GM23338 (cell line): ENCODE data around the gene BCL2L14. TPM values are rescaled to one million over a fixed set of nuclear protein-coding genes. Genes with fewer than 3 reads are reported as not detected.
"Not testable (repeated sequence)": the region's sequence is repeated elsewhere in the genome, so short reads cannot be mapped to it uniquely, and the experiment has no call there.

Experiments
- ATAC-seq: fragments of 200-7000 bp; cut with Tn5 transposase; 3 replicates; pipeline ENCODE4 v1.9.1; 2020
- DNase-seq: peaks from one replicate; pipeline ENCODE4 v3.0.0-alpha.2; 2015; ENCODE audit warnings: low spot score
- H2AFZ ChIP-seq: fragments of 200-600 bp; sonication (generic); 2 replicates; pipeline ENCODE4 v1.8.0; 2016; ENCODE audit warnings: antibody characterized with exemption, mild to moderate bottlenecking, moderate library complexity
- H3F3A ChIP-seq: fragments of 200-600 bp; sonication (generic); replicated peaks from 2 replicates; pipeline ENCODE4 v1.8.0; 2017; ENCODE audit warnings: antibody characterized with exemption, mixed run types, low read depth
- H3K27ac ChIP-seq: fragments of 200-600 bp; sonication (generic); 2 replicates; pipeline ENCODE4 v1.6.1; 2016; ENCODE audit warnings: low read depth
- H3K27me3 ChIP-seq: fragments of 200-600 bp; sonication (generic); 2 replicates; pipeline ENCODE4 v1.8.0; 2016; ENCODE audit warnings: mild to moderate bottlenecking, mixed run types, moderate library complexity; ENCODE audit not compliant: insufficient read depth
- H3K36me3 ChIP-seq: fragments of 200-600 bp; sonication (generic); 2 replicates; pipeline ENCODE4 v1.8.0; 2016; ENCODE audit warnings: mild to moderate bottlenecking; ENCODE audit not compliant: insufficient read depth
- H3K4me1 ChIP-seq: fragments of 200-600 bp; sonication (generic); 2 replicates; pipeline ENCODE4 v1.8.0; 2016; ENCODE audit warnings: mild to moderate bottlenecking, moderate library complexity; ENCODE audit not compliant: insufficient read depth
- H3K4me2 ChIP-seq: fragments of 200-600 bp; sonication (generic); 2 replicates; pipeline ENCODE4 v1.7.1; 2017; ENCODE audit warnings: mixed run types
- H3K4me3 ChIP-seq: fragments of 200-600 bp; sonication (generic); 2 replicates; pipeline ENCODE4 v1.6.1; 2016; ENCODE audit warnings: mixed run types
- H3K79me2 ChIP-seq: fragments of 200-600 bp; sonication (generic); replicated peaks from 2 replicates; pipeline ENCODE4 v1.8.0; 2017; ENCODE audit warnings: mild to moderate bottlenecking; ENCODE audit not compliant: insufficient read depth
- H3K9me2 ChIP-seq: fragments of 200-600 bp; sonication (generic); 2 replicates; pipeline ENCODE4 v1.8.0; 2017; ENCODE audit not compliant: insufficient read depth
- H4K20me1 ChIP-seq: fragments of 200-600 bp; sonication (generic); replicated peaks from 2 replicates; pipeline ENCODE4 v1.8.0; 2017; ENCODE audit warnings: mild to moderate bottlenecking; ENCODE audit not compliant: insufficient read depth
- H3K27ac Mint-ChIP-seq: 2 replicates; pipeline ENCODE4 v1.8.0; 2020; ENCODE audit warnings: inconsistent platforms, mild to moderate bottlenecking, moderate library complexity, mixed read lengths
- H3K27me3 Mint-ChIP-seq: 3 replicates; pipeline ENCODE4 v1.8.0; 2022; ENCODE audit warnings: low read depth, mild to moderate bottlenecking, moderate library complexity, mixed read lengths, inconsistent platforms; ENCODE audit not compliant: insufficient read depth, poor library complexity
- H3K36me3 Mint-ChIP-seq: 3 replicates; pipeline ENCODE4 v1.8.0; 2021; ENCODE audit warnings: low read depth, mild to moderate bottlenecking, inconsistent platforms, moderate library complexity, mixed read lengths
- H3K4me1 Mint-ChIP-seq: 3 replicates; pipeline ENCODE4 v1.8.0; 2020; ENCODE audit warnings: mild to moderate bottlenecking, inconsistent platforms, mixed read lengths
- H3K4me3 Mint-ChIP-seq: 3 replicates; pipeline ENCODE4 v1.8.0; 2021; ENCODE audit warnings: moderate library complexity, mild to moderate bottlenecking, inconsistent platforms, mixed read lengths
- H3K9me3 Mint-ChIP-seq: 3 replicates; pipeline ENCODE4 v1.8.0; 2020; ENCODE audit warnings: moderate library complexity, mild to moderate bottlenecking, inconsistent platforms, mixed read lengths
- CREB1 ChIP-seq: fragments of 250-450 bp; sonication (Bioruptor Pico); IDR thresholded peaks from 2 replicates; pipeline ENCODE4 v1.5.0; 2020; ENCODE audit warnings: low read depth, mild to moderate bottlenecking, moderate library complexity
- EZH2phosphoT487 ChIP-seq: fragments of 200-600 bp; sonication (generic); IDR thresholded peaks from one replicate; pipeline ENCODE4 v1.8.1; 2018; ENCODE audit warnings: antibody characterized with exemption; ENCODE audit not compliant: unreplicated experiment
- JUNB ChIP-seq: IDR thresholded peaks from one replicate; pipeline ENCODE4 v1.6.1; 2016; ENCODE audit warnings: antibody characterized with exemption; ENCODE audit not compliant: unreplicated experiment
- POLR2AphosphoS5 ChIP-seq: IDR thresholded peaks from 2 replicates; pipeline ENCODE4 v1.6.1; 2016; ENCODE audit warnings: antibody characterized with exemption, low read depth
- ZNF331 ChIP-seq: fragments of 250-450 bp; sonication (Bioruptor Pico); IDR thresholded peaks from 2 replicates; pipeline ENCODE4 v1.5.0; 2020; ENCODE audit warnings: low read depth, mild to moderate bottlenecking, moderate library complexity
- polyA plus RNA-seq: library from polyadenylated mRNA; unstranded; fragments of >200 nt; fragmentation: Nextera tagmentation; extraction: Ambion mirVana; gene quantifications from 2 replicates; pipeline ENCODE4 v1.2.1, GENCODE V29; 2016
- total RNA-seq: library from RNA; depleted of rRNA; stranded (reverse); fragments of >200 nt; shearing (Covaris generic); gene quantifications from 2 replicates; pipeline ENCODE4 v1.2.3, GENCODE V29; 2014
- TF ChIP-seq, protein P1 (sequence below), 2 experiments: fragments of 200-600 bp in 1 of 2; sonication (generic) in 1 of 2; conservative IDR thresholded peaks; 2 replicates each; pipeline versions ENCODE4 v1.5.1 to v1.6.1; 2016 to 2017; ENCODE audit warnings: antibody characterized with exemption in 2 of 2, low read depth in 2 of 2, mild to moderate bottlenecking in 2 of 2, moderate library complexity in 1 of 2
- TF ChIP-seq, protein P2 (sequence below): IDR thresholded peaks from one replicate; pipeline ENCODE4 v1.6.1; 2018; ENCODE audit warnings: antibody characterized with exemption; ENCODE audit not compliant: unreplicated experiment

BCL2L14 gene
- total and polyA plus RNA-seq, 2 experiments from 2014 or later: 2.1 to 2.7 TPM

DNA sequence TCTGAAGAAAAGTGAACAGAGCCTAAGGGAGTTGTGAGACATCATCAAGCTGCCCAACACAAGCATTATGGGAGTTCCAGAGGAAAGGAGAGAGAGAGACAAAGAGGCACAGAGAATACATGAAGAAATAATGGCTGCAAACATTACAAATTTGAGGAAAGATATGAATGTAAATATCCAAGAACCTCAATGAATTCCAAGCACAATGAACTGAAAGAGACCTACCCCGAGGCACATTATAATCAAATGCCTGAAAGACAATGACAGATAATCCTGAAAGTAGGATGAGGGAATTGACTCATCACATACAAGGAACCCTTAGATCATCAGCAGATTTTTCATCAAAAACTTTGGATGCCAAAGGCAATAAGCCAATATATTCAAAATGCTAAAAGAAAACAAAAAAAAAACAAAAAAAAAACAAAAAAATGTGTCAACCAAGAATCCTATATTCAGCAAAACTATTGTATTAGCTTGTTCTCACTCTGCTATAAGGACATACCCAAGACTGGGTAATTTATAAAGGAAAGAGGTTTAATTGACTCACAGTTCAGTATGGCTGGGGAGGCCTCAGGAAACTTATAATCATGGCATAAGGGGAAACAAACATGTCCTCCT lies 37.8 kb downstream of the BCL2L14 start (continued):
- TF ChIP-seq, protein P1, sequence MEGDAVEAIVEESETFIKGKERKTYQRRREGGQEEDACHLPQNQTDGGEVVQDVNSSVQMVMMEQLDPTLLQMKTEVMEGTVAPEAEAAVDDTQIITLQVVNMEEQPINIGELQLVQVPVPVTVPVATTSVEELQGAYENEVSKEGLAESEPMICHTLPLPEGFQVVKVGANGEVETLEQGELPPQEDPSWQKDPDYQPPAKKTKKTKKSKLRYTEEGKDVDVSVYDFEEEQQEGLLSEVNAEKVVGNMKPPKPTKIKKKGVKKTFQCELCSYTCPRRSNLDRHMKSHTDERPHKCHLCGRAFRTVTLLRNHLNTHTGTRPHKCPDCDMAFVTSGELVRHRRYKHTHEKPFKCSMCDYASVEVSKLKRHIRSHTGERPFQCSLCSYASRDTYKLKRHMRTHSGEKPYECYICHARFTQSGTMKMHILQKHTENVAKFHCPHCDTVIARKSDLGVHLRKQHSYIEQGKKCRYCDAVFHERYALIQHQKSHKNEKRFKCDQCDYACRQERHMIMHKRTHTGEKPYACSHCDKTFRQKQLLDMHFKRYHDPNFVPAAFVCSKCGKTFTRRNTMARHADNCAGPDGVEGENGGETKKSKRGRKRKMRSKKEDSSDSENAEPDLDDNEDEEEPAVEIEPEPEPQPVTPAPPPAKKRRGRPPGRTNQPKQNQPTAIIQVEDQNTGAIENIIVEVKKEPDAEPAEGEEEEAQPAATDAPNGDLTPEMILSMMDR (conservative IDR thresholded peaks at IDR 0.05; ENCODE audit: low read depth in 2 of 2): no peak
- TF ChIP-seq, protein P2, sequence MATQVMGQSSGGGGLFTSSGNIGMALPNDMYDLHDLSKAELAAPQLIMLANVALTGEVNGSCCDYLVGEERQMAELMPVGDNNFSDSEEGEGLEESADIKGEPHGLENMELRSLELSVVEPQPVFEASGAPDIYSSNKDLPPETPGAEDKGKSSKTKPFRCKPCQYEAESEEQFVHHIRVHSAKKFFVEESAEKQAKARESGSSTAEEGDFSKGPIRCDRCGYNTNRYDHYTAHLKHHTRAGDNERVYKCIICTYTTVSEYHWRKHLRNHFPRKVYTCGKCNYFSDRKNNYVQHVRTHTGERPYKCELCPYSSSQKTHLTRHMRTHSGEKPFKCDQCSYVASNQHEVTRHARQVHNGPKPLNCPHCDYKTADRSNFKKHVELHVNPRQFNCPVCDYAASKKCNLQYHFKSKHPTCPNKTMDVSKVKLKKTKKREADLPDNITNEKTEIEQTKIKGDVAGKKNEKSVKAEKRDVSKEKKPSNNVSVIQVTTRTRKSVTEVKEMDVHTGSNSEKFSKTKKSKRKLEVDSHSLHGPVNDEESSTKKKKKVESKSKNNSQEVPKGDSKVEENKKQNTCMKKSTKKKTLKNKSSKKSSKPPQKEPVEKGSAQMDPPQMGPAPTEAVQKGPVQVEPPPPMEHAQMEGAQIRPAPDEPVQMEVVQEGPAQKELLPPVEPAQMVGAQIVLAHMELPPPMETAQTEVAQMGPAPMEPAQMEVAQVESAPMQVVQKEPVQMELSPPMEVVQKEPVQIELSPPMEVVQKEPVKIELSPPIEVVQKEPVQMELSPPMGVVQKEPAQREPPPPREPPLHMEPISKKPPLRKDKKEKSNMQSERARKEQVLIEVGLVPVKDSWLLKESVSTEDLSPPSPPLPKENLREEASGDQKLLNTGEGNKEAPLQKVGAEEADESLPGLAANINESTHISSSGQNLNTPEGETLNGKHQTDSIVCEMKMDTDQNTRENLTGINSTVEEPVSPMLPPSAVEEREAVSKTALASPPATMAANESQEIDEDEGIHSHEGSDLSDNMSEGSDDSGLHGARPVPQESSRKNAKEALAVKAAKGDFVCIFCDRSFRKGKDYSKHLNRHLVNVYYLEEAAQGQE: no peak
- TF ChIP-seq POLR2AphosphoS5: no peak
- TF ChIP-seq CREB1 (CRISPR knock-in tag): no peak
- TF ChIP-seq EZH2phosphoT487: no peak
- no peak for TF ChIP-seq ZNF331 (CRISPR knock-in tag)

DNA sequence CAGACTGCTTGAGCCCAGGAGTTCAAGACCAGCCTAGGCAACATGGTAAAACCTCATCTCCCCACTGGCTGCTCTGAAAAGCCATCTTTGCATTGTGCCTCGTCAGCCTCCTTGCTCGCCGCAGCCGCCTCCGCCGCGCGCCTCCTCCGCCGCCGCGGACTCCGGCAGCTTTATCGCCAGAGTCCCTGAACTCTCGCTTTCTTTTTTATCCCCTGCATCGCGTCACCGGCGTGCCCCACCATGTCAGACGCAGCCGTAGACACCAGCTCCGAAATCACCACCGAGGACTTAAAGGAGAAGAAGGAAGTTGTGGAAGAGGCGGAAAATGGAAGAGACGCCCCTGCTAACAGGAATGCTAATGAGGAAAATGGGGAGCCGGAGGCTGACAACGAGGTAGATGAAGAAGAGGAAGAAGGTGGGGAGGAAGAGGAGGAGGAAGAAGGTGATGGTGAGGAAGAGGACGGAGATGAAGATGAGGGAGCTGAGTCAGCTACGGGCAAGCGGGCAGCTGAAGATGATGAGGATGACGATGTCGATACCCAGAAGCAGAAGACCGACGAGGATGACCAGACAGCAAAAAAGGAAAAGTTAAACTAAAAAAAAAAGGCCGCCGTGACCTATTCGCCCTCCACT lies 40.3 kb downstream of the BCL2L14 start:
- H3K79me2 ChIP-seq, H2AFZ ChIP-seq, H3K36me3 ChIP-seq, H3K9me2 ChIP-seq, H3K4me3 ChIP-seq, H3K27ac Mint-ChIP-seq, H3K27me3 ChIP-seq, DNase-seq, H3K4me2 ChIP-seq, H3F3A ChIP-seq, H3K4me1 Mint-ChIP-seq, ATAC-seq, H3K27ac ChIP-seq, H3K4me1 ChIP-seq, H4K20me1 ChIP-seq, H3K27me3 Mint-ChIP-seq: not testable (repeated sequence)
- Mint-ChIP-seq H3K36me3 (peaks cover 44% of the 10 kb centered on the region), H3K4me3 (peak overlapping the region; percentile 41; the same call in 1 of the 3 replicates), H3K9me3 (peaks cover 22% of the 10 kb centered on the region)

DNA sequence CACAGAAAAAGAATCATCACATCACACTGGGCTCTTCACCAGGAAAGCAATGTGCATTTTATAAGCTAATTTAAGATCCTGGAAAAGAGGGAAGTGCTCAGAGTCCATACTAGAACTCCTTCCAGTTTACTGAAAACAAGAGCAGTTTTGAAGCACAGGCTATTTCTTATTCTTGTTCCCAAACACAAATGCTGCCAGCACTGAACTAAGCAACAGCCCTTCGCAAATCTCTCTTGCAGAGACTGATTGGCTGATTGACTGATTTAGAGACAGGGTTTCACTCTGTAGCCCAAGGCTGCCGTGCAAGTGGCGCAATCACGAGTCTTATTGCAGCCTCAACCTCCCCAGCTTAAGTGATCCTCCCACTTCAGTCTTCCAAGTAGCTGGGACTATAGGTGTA lies 44.8 kb downstream of the BCL2L14 start:
- Histone ChIP-seq H3F3A (no peaks in the 10 kb centered on the region), H3K4me2 (no peak overlapping the region), H3K27me3 (no peaks in the 10 kb centered on the region), H3K79me2 (no peaks in the 10 kb centered on the region), H3K9me2 (no peaks in the 10 kb centered on the region), H3K36me3 (no peaks in the 10 kb centered on the region), H4K20me1 (0 out of 2 replicates have a peak, but pooled peaks cover 3% of the 10 kb centered on the region), H3K4me1 (no peaks in the 10 kb centered on the region), H3K27ac (peak overlapping the region; percentile 29), H3K4me3 (no peak overlapping the region), H2AFZ (no peak overlapping the region)
- Mint-ChIP-seq H3K27ac (no peak overlapping the region), H3K9me3 (no peaks in the 10 kb centered on the region; the same call in 2 of the 3 replicates), H3K27me3 (peaks cover 2% of the 10 kb centered on the region), H3K4me3 (no peak overlapping the region), H3K4me1 (no peaks in the 10 kb centered on the region; the same call in 2 of the 3 replicates), H3K36me3 (peaks cover 24% of the 10 kb centered on the region; the same call in 2 of the 3 replicates)
- DNase-seq (no peak), ATAC-seq (no peak)
- TF ChIP-seq JUNB: no peak
- TF ChIP-seq, protein P1 (conservative IDR thresholded peaks at IDR 0.05; ENCODE audit: low read depth in 2 of 2): no peak
